Esophagus (tissue), 2 donors: ENCODE measurements around the gene ZBTB34. TPM values are rescaled to one million over a fixed set of nuclear protein-coding genes. Genes with fewer than 3 reads are reported as not detected.
A peak's percentile ranks its signal among the peaks of the same experiment; 100 is the strongest.

ENCODE experiments used
- H3K27ac ChIP-seq, 2 donors: one replicate each; pipeline ENCODE4 v1.5.1; 2013; ENCODE audit warnings: low read depth in 2 of 2, mild to moderate bottlenecking in 2 of 2, inconsistent platforms in 1 of 2, low read length in 1 of 2, moderate library complexity in 1 of 2
- H3K27me3 ChIP-seq, 2 donors: one replicate each; pipeline ENCODE4 v1.6.1; 2013; ENCODE audit warnings: low read length in 2 of 2, control low read depth in 1 of 2, mild to moderate bottlenecking in 1 of 2; ENCODE audit not compliant: insufficient read depth in 2 of 2, control insufficient read depth in 1 of 2
- H3K36me3 ChIP-seq, 2 donors: one replicate each; pipeline ENCODE4 v1.6.1; 2013; ENCODE audit warnings: low read length in 1 of 2; ENCODE audit not compliant: control insufficient read depth in 2 of 2, insufficient read depth in 2 of 2
- H3K4me1 ChIP-seq, 2 donors: one replicate each; pipeline ENCODE4 v1.6.1; 2013; ENCODE audit warnings: low read length in 1 of 2; ENCODE audit not compliant: control insufficient read depth in 2 of 2, insufficient read depth in 2 of 2
- H3K4me3 ChIP-seq, 2 donors: one replicate each; pipeline ENCODE4 v1.5.1; 2013; ENCODE audit warnings: low read length in 2 of 2, mild to moderate bottlenecking in 2 of 2, low read depth in 1 of 2, moderate library complexity in 1 of 2
- H3K9me3 ChIP-seq, 2 donors: one replicate each; pipeline ENCODE4 v1.6.1; 2013; ENCODE audit warnings: mild to moderate bottlenecking in 2 of 2, low read depth in 1 of 2, low read length in 1 of 2, moderate library complexity in 1 of 2; ENCODE audit not compliant: control insufficient read depth in 2 of 2, insufficient read depth in 1 of 2
- WGBS, 2 donors: extraction: QIAGEN DNeasy Blood & Tissue Kit; methylation state at CpG; one replicate each; pipeline ENCODE4 v1.1.7; 2013; 5-methylcytosine and 5-hydroxymethylcytosine counted together
- polyA plus RNA-seq, 2 donors: library from polyadenylated mRNA; stranded (reverse); fragments of 200-250 nt; gene quantifications; one replicate each; pipeline ENCODE4 v1.2.3, GENCODE V29; 2013
- donor health status: healthy with polysubstance abuse.
- donor health status: Bipolar disorder and iron deficiency.

The ZBTB34 gene
- polyA plus RNA-seq, 2 donors, result 1.4 to 1.5 TPM

- 70 to 81% methylated on average over 5 of the region's 5 CpGs for WGBS, 2 donors
- Histone ChIP-seq H3K27me3 (no peaks in the 10 kb centered on the region), H3K27ac (no peak overlapping the region)
Measured at GRCh38 chr9:126853667-126854066, 6.8 kb upstream of the ZBTB34 start.

GRCh38 chr9:126854734-126855133 lies 5.7 kb upstream of the ZBTB34 start:
- 25 to 32% methylated on average over 7 of the region's 7 CpGs for WGBS, 2 donors
- Histone ChIP-seq H3K36me3 (no peaks in the 10 kb centered on the region), H3K4me1 (no peaks in the 10 kb centered on the region), H3K27me3 (no peaks in the 10 kb centered on the region), H3K27ac (no peak overlapping the region), H3K4me3 (no peak overlapping the region), H3K9me3 (no peaks in the 10 kb centered on the region)

More at GRCh38 chr9:126853667-126854066, 6.8 kb upstream of the ZBTB34 start:
- no peaks in the 10 kb centered on the region for H3K4me1 ChIP-seq
- no peak overlapping the region for H3K4me3 ChIP-seq
- H3K36me3 ChIP-seq, result no peaks in the 10 kb centered on the region
- no peaks in the 10 kb centered on the region for H3K9me3 ChIP-seq

GRCh38 chr9:126856326-126856877 lies 4.0 kb upstream of the ZBTB34 start:
- no peaks in the 10 kb centered on the region for H3K36me3 ChIP-seq
- H3K27ac ChIP-seq, result no peak overlapping the region
- no peaks in the 10 kb centered on the region for H3K27me3 ChIP-seq
- WGBS, 2 donors, result 82 to 87% methylated on average over 6 of the region's 6 CpGs
- no peaks in the 10 kb centered on the region for H3K9me3 ChIP-seq
- H3K4me1 ChIP-seq, result peaks cover 0 to 4% of the 10 kb centered on the region in 2 donors
- H3K4me3 ChIP-seq, result no peak overlapping the region

DNA sequence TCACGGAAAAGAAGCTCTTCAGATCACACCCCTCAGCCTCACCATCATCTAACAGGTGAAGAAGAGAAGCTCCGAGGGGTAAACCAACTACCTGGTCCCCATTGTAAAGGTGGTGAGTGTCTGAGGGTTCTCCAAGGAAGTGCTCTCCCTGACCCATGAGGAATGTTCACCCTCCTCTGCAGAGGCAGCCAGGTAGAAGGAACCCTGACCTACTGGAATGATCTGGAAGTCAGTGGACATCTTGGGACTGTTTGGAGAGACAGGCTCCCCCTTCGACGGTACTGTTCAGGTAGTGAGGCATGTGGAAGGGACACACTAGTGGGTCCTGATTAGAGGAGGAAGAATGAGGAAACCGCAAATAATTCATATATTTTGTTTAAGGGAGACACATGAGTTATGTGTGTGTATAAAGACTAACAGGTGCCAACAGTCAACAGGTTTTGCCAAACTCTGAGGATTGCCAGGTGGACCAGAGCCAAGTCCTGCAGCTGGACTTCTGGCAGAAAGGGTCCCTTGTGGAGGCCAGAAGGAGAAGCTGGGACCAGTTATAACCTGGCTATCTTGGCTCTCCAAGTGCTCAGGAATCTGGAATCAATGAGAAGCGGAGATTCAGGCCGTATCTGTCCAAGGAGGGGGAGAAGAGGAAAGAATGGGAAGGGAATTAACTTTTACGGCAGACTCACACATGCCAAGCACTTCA lies 3.0 kb upstream of the ZBTB34 start:
- no peaks in the 10 kb centered on the region for H3K9me3 ChIP-seq
- 52 to 55% methylated on average over 8 of the region's 8 CpGs for WGBS, 2 donors

DNA sequence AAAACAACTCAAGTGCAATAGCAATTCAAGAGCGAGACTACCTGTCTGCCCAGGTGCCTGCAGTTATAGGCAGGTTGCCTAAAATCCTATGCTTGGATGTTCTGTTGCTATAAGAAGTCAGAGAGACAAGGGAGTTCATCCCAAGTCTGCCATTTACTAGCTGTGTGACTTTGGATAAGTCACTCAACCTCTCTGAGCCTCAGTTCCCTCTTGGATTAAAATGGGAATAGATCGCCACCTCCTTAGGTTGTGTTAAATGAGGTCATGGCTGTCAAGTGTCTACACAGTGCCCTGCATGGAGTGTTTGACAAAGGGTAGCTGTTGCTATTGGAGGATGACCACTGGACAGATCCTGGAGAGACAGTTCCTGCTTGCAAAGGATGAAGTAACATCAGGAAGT lies 1.3 kb upstream of the ZBTB34 start:
- no peaks in the 10 kb centered on the region for H3K36me3 ChIP-seq
- H3K4me3 ChIP-seq, result no peak overlapping the region
- 90 to 96% methylated on average over 2 of the region's 2 CpGs for WGBS, 2 donors
- H3K9me3 ChIP-seq, result no peaks in the 10 kb centered on the region
- H3K27me3 ChIP-seq, result no peaks in the 10 kb centered on the region
- no peak overlapping the region for H3K27ac ChIP-seq
- peaks cover 4 to 9% of the 10 kb centered on the region in 2 donors for H3K4me1 ChIP-seq

More for the DNA sequence above, 3.0 kb upstream of the ZBTB34 start:
- Histone ChIP-seq H3K27me3 (no peaks in the 10 kb centered on the region), H3K27ac (no peak overlapping the region), H3K4me3 (no peak overlapping the region), H3K36me3 (no peaks in the 10 kb centered on the region), H3K4me1 (peaks cover 4 to 8% of the 10 kb centered on the region in 2 donors)

DNA sequence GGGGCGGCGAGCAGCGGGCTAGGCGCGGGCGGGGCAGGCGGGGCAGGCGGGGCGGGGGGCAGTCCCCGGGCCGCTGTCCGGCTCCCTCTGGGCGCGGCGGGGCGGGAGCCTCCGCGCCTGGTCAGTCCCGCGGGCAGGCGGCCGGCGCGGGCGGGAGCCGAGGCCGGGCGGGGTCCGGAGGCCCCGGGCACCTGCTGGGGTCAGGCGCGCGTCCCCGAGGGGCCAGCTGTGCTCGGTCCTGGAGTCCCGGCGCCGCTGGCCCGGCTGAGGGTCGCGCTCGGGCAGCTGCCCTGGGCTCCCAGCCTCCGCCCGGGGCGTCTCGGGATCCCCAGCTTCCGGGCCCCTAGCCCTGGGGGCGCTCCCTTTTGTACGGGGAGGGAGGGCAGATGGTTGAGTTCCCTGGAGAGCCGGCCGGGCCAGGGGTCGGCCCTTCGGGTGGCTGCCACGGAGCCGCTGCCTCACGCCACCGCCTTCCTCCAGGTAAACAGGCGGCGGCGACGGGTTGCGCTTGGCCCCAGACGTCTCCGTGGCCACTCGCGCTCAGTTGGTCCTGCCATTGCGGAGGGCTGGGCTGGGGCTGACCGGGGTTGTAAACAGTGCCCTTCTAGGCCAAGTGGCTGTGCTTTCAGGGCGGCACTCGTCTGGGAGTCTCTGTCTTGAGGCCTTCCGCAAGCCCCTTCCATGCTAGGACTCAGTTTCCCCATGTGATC lies 473 bp downstream of the ZBTB34 start:
- H3K9me3 ChIP-seq, result no peaks in the 10 kb centered on the region
- H3K27ac ChIP-seq, result peak overlapping the region; percentile 92 to 93
- H3K27me3 ChIP-seq, result no peaks in the 10 kb centered on the region
- peaks cover 4 to 9% of the 10 kb centered on the region in 2 donors for H3K4me1 ChIP-seq
- peak overlapping the region; percentile 83 to 97 for H3K4me3 ChIP-seq
- peaks cover 0 to 2% of the 10 kb centered on the region in 2 donors for H3K36me3 ChIP-seq
- WGBS, 2 donors, result 1 to 2% methylated on average over 25 to 71 of the region's 71 CpGs

- no peaks in the 10 kb centered on the region for H3K9me3 ChIP-seq
- WGBS, 2 donors, result 9 to 15% methylated on average over 3 of the region's 3 CpGs
- H3K36me3 ChIP-seq, result peaks cover 0 to 4% of the 10 kb centered on the region in 2 donors
- peak overlapping the region; percentile 19 to 97 for H3K4me3 ChIP-seq
- H3K4me1 ChIP-seq, result peaks cover 4 to 9% of the 10 kb centered on the region in 2 donors
- H3K27me3 ChIP-seq, result no peaks in the 10 kb centered on the region
- H3K27ac ChIP-seq, result no peak overlapping the region
Measured at GRCh38 chr9:126861707-126862103, 1.3 kb downstream of the ZBTB34 start.

GRCh38 chr9:126862104-126862761 lies 1.8 kb downstream of the ZBTB34 start:
- peak overlapping the region in 1 of 2 donors; percentile 55 for H3K27ac ChIP-seq
- peaks cover 4 to 9% of the 10 kb centered on the region in 2 donors for H3K4me1 ChIP-seq
- 38 to 40% methylated on average over 11 of the region's 11 CpGs for WGBS, 2 donors
- peaks cover 0 to 4% of the 10 kb centered on the region in 2 donors for H3K36me3 ChIP-seq
- no peaks in the 10 kb centered on the region for H3K9me3 ChIP-seq
- H3K27me3 ChIP-seq, result no peaks in the 10 kb centered on the region
- H3K4me3 ChIP-seq, result peak overlapping the region; percentile 19 to 97

DNA sequence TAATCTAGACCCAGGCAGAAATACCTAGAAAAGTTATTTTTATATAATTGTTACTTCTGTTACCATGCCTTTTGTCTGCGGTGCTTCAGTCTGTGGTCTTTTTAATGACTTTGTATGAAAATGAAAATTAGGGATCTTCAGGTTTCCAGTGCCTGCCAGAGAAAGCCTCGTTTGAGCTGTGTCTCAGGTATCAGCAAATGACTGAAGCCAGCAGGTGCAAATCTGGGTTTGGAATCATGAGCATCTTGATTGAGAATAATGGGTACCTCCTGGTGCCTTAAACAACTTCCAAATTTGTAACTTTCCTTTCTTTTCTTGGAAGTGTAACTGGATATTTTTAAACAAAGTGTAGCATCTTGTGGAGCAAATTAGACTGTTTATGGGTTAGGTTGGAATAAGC lies 4.3 kb downstream of the ZBTB34 start:
- Histone ChIP-seq H3K27ac (no peak overlapping the region), H3K4me1 (peaks cover 4 to 9% of the 10 kb centered on the region in 2 donors), H3K4me3 (no peak overlapping the region), H3K27me3 (no peaks in the 10 kb centered on the region), H3K9me3 (no peaks in the 10 kb centered on the region), H3K36me3 (peaks cover 0 to 4% of the 10 kb centered on the region in 2 donors)
- 66 to 75% methylated on average over 2 of the region's 2 CpGs for WGBS, 2 donors
